ENCODE measurements around the gene POU6F2. TPM values are rescaled to one million over a fixed set of nuclear protein-coding genes. Genes with fewer than 3 reads are reported as not detected.

POU6F2 gene
- total and polyA plus RNA-seq, 2 donors (not counting 1 experiment from before 2014, with no cell fraction given): 0.47 TPM; not detected in 1

GRCh38 chr7:39183796-39184195 lies 206.1 kb downstream of the POU6F2 start:
- Histone ChIP-seq H3K36me3 (replicated peaks in 1 of 2; ENCODE audit: control extremely low read depth in 1 of 2, control insufficient read depth in 1 of 2, extremely low read depth in 1 of 2, insufficient read depth in 2 of 2, low read length in 1 of 2) (no peaks in the 10 kb centered on the region), H3K27me3 (replicated peaks in 1 of 4; ENCODE audit: control extremely low read depth in 1 of 4, control insufficient read depth in 3 of 4, insufficient read depth in 4 of 4, low read length in 3 of 4) (no peaks in the 10 kb centered on the region), H2AFZ (ENCODE audit: insufficient read depth, low read depth, low read length, poor library complexity, severe bottlenecking) (no peak overlapping the region), H3K4me2 (replicated peaks; ENCODE audit: low read depth, low read length, poor library complexity, severe bottlenecking) (no peak overlapping the region), H4K20me1 (ENCODE audit: control insufficient read depth, insufficient read depth, low read length, poor library complexity, severe bottlenecking) (no peaks in the 10 kb centered on the region), H3K79me2 (ENCODE audit: control insufficient read depth, insufficient read depth, low read length) (no peaks in the 10 kb centered on the region), H3K4me1 (ENCODE audit: control insufficient read depth in 2 of 2, insufficient read depth in 2 of 2, low read length in 2 of 2) (peaks cover 3 to 5% of the 10 kb centered on the region in 2 donors), H3K27ac (ENCODE audit: low read length in 2 of 2) (no peak overlapping the region), H3K9ac (ENCODE audit: low read length) (no peak overlapping the region), H3K4me3 (ENCODE audit: control extremely low read depth in 1 of 5, extremely low read depth in 1 of 5, insufficient read depth in 1 of 5, low read depth in 2 of 5, low read length in 4 of 5) (no peak overlapping the region), H3K9me3 (ENCODE audit: control extremely low read depth in 1 of 3, control insufficient read depth in 2 of 3, insufficient read depth in 1 of 3, low read length in 2 of 3) (no peaks in the 10 kb centered on the region)
- WGBS (ENCODE audit: insufficient coverage): 92% methylated on average over 1 of the region's 2 CpGs
- ChIA-PET POLR2A (no interaction called here), CTCF (interaction anchor here (1.0 kb wide), 1 partner anchor 86 kb away, joined by 3 read pairs; no protein-coding TSS in a partner anchor)
- Mint-ChIP-seq H3K4me3 (no peak overlapping the region), H3K4me1 (peaks cover 20% of the 10 kb centered on the region), H3K9me3 (ENCODE audit: insufficient read depth) (peaks cover 2% of the 10 kb centered on the region), H3K27ac (no peak overlapping the region), H3K27me3 (no peaks in the 10 kb centered on the region)
- intact Hi-C loops (cut with micrococcal nuclease): no loop called here
- TF ChIP-seq CTCF (IDR thresholded peaks at IDR 0.05) (no peak), EZH2 (IDR thresholded peaks at IDR 0.05; ENCODE audit: borderline replicate concordance, insufficient read depth, low read depth, low read length, poor library complexity, severe bottlenecking) (no peak)
- ATAC-seq (ENCODE audit: low read depth) (no peak), DNase-seq (no peak)

- H3K4me1 ChIP-seq (ENCODE audit: control insufficient read depth in 2 of 2, insufficient read depth in 2 of 2, low read length in 2 of 2): peaks cover 3 to 5% of the 10 kb centered on the region in 2 donors
- no peak overlapping the region for H2AFZ ChIP-seq (ENCODE audit: insufficient read depth, low read depth, low read length, poor library complexity, severe bottlenecking)
- H3K9ac ChIP-seq (ENCODE audit: low read length): no peak overlapping the region
- Mint-ChIP-seq H3K4me1 (peaks cover 20% of the 10 kb centered on the region), H3K9me3 (ENCODE audit: insufficient read depth) (peaks cover 2% of the 10 kb centered on the region), H3K27ac (no peak overlapping the region), H3K4me3 (no peak overlapping the region), H3K27me3 (no peaks in the 10 kb centered on the region)
- H3K79me2 ChIP-seq (ENCODE audit: control insufficient read depth, insufficient read depth, low read length): no peaks in the 10 kb centered on the region
- no peaks in the 10 kb centered on the region for H3K27me3 ChIP-seq (replicated peaks in 1 of 4; ENCODE audit: control extremely low read depth in 1 of 4, control insufficient read depth in 3 of 4, insufficient read depth in 4 of 4, low read length in 3 of 4)
- CTCF ChIA-PET: interaction anchor here (1.0 kb wide), 1 partner anchor 86 kb away, joined by 3 read pairs; no protein-coding TSS in a partner anchor
- ATAC-seq (ENCODE audit: low read depth) (no peak), DNase-seq (peak; percentile 22)
- no peaks in the 10 kb centered on the region for H4K20me1 ChIP-seq (ENCODE audit: control insufficient read depth, insufficient read depth, low read length, poor library complexity, severe bottlenecking)
- POLR2A ChIA-PET: no interaction called here
- H3K4me3 ChIP-seq (ENCODE audit: control extremely low read depth in 1 of 5, extremely low read depth in 1 of 5, insufficient read depth in 1 of 5, low read depth in 2 of 5, low read length in 4 of 5): no peak overlapping the region
- 70% methylated on average over 2 of the region's 3 CpGs for WGBS (ENCODE audit: insufficient coverage)
- no peaks in the 10 kb centered on the region for H3K36me3 ChIP-seq (replicated peaks in 1 of 2; ENCODE audit: control extremely low read depth in 1 of 2, control insufficient read depth in 1 of 2, extremely low read depth in 1 of 2, insufficient read depth in 2 of 2, low read length in 1 of 2)
- H3K9me3 ChIP-seq (ENCODE audit: control extremely low read depth in 1 of 3, control insufficient read depth in 2 of 3, insufficient read depth in 1 of 3, low read length in 2 of 3): no peaks in the 10 kb centered on the region
- intact Hi-C loops (cut with micrococcal nuclease): no loop called here
- peak overlapping the region; percentile 15 for H3K4me2 ChIP-seq (replicated peaks; ENCODE audit: low read depth, low read length, poor library complexity, severe bottlenecking)
- H3K27ac ChIP-seq (ENCODE audit: low read length in 2 of 2): no peak overlapping the region
- TF ChIP-seq EZH2 (IDR thresholded peaks at IDR 0.05; ENCODE audit: borderline replicate concordance, insufficient read depth, low read depth, low read length, poor library complexity, severe bottlenecking) (no peak), CTCF (IDR thresholded peaks at IDR 0.05) (no peak)
Measured at GRCh38 chr7:39184391-39184790, 206.7 kb downstream of the POU6F2 start.
